GM12864 (cell line): ENCODE results near the gene STING1.
A peak's percentile ranks its signal among the peaks of the same experiment; 100 is the strongest.
"Not testable (repeated sequence)": the region's sequence is repeated elsewhere in the genome, so short reads cannot be mapped to it uniquely, and the experiment has no call there.

Experiments used
- DNase-seq: peaks from one replicate; pipeline ENCODE4 v3.0.0-alpha.2; 2011; ENCODE audit warnings: low read depth
- H3K4me3 ChIP-seq: 2 replicates; pipeline ENCODE4 v1.5.1; 2011; ENCODE audit warnings: mild to moderate bottlenecking, low read depth, low read length, control low read depth
- CTCF ChIP-seq: IDR thresholded peaks from 2 replicates; pipeline ENCODE4 v1.5.1; 2011; ENCODE audit warnings: low read depth, mild to moderate bottlenecking, moderate library complexity, low read length, control low read depth, inconsistent platforms; ENCODE audit errors: missing control alignments

The STING1 gene

GRCh38 chr5:139482050-139482889, at the start of gene STING1:
STING1 (minus strand) TSS chr5:139482758; CDS start chr5:139481704, 1,054 bp downstream.
- H3K4me3 ChIP-seq = peak within 1 kb of the TSS; percentile 8
- DNase-seq = no peak
- TF ChIP-seq CTCF = no peak

- TF ChIP-seq CTCF = no peak
- no peak for DNase-seq
- no peak overlapping the region for H3K4me3 ChIP-seq
Measured at GRCh38 chr5:139531772-139532169, 49.2 kb upstream of the STING1 start.

- DNase-seq = not testable (repeated sequence)
Measured at GRCh38 chr5:139530079-139530478, 47.5 kb upstream of the STING1 start.

GRCh38 chr5:139528695-139529094, 46.1 kb upstream of the STING1 start:
- not testable (repeated sequence) for H3K4me3 ChIP-seq, DNase-seq

More at GRCh38 chr5:139530079-139530478, 47.5 kb upstream of the STING1 start:
- not testable (repeated sequence) for H3K4me3 ChIP-seq

- H3K4me3 ChIP-seq = peak overlapping the region; percentile 37
- not testable (repeated sequence) for DNase-seq
Measured at GRCh38 chr5:139527896-139528467, 45.4 kb upstream of the STING1 start.

GRCh38 chr5:139527090-139527470, 44.5 kb upstream of the STING1 start:
- H3K4me3 ChIP-seq = peak overlapping the region; percentile 61
- not testable (repeated sequence) for DNase-seq

GRCh38 chr5:139526309-139527089, 43.9 kb upstream of the STING1 start:
- H3K4me3 ChIP-seq = peak overlapping the region; percentile 61

GRCh38 chr5:139525586-139526308, 43.2 kb upstream of the STING1 start:
- peak overlapping the region; percentile 61 for H3K4me3 ChIP-seq
- DNase-seq = not testable (repeated sequence)

More at GRCh38 chr5:139526309-139527089, 43.9 kb upstream of the STING1 start:
- DNase-seq = not testable (repeated sequence)

- no peak for TF ChIP-seq CTCF
- no peak for DNase-seq
- H3K4me3 ChIP-seq = no peak overlapping the region; the same call in 1 of the 2 replicates
Measured at GRCh38 chr5:139524940-139525585, 42.5 kb upstream of the STING1 start.
